Nephron (organoid): ENCODE results near the gene ONECUT2.

Experiments
- H3K27ac Mint-ChIP-seq, 3 experiments: 2 replicates each; pipeline ENCODE4 v1.8.0; 2020; ENCODE audit warnings: mixed read lengths in 3 of 3, mild to moderate bottlenecking in 2 of 3, moderate library complexity in 1 of 3
- H3K27me3 Mint-ChIP-seq: 2 replicates; pipeline ENCODE4 v1.8.0; 2021; ENCODE audit warnings: low read depth, mild to moderate bottlenecking, moderate library complexity, mixed read lengths
- H3K36me3 Mint-ChIP-seq: 2 replicates; pipeline ENCODE4 v1.8.0; 2020; ENCODE audit warnings: low read depth, mixed read lengths
- H3K4me1 Mint-ChIP-seq: 2 replicates; pipeline ENCODE4 v1.8.0; 2020; ENCODE audit warnings: mixed read lengths
- H3K4me3 Mint-ChIP-seq, 3 experiments: 2 replicates each; pipeline ENCODE4 v1.8.0; 2020; ENCODE audit warnings: mild to moderate bottlenecking in 3 of 3, mixed read lengths in 3 of 3, moderate library complexity in 2 of 3
- H3K9me3 Mint-ChIP-seq: 2 replicates; pipeline ENCODE4 v1.8.0; 2020; ENCODE audit warnings: mixed read lengths
- CTCF ChIP-seq, 3 experiments: fragments of 200-600 bp; sonication (generic); IDR thresholded peaks; one replicate each; pipeline ENCODE4 v1.5.0; 2021; ENCODE audit warnings: antibody characterized with exemption in 3 of 3; ENCODE audit not compliant: unreplicated experiment in 3 of 3

The ONECUT2 gene

GRCh38 chr18:57437766-57438671, 2.8 kb downstream of the ONECUT2 start:
- Mint-ChIP-seq H3K36me3 (no peaks in the 10 kb centered on the region), H3K27me3 (peaks cover 99% of the 10 kb centered on the region), H3K9me3 (no peaks in the 10 kb centered on the region), H3K27ac (no peak overlapping the region), H3K4me3 (peak overlapping the region; percentile 83 to 86 (median 85)), H3K4me1 (peaks cover 42% of the 10 kb centered on the region)
- peak; percentile 61 to 74 (median 63) for TF ChIP-seq CTCF (IDR thresholded peaks at IDR 0.05; ENCODE audit: unreplicated experiment in 3 of 3)

GRCh38 chr18:57438743-57439608, 3.8 kb downstream of the ONECUT2 start:
- H3K36me3 Mint-ChIP-seq: no peaks in the 10 kb centered on the region
- peak overlapping the region; percentile 83 to 86 (median 85) for H3K4me3 Mint-ChIP-seq
- H3K9me3 Mint-ChIP-seq: no peaks in the 10 kb centered on the region
- H3K27ac Mint-ChIP-seq: no peak overlapping the region
- peaks cover 99% of the 10 kb centered on the region for H3K27me3 Mint-ChIP-seq
- TF ChIP-seq CTCF (IDR thresholded peaks at IDR 0.05; ENCODE audit: unreplicated experiment in 3 of 3): peak in 1 of 3 experiments; percentile 14
- H3K4me1 Mint-ChIP-seq: peaks cover 40% of the 10 kb centered on the region

- Mint-ChIP-seq H3K36me3 (no peaks in the 10 kb centered on the region), H3K4me3 (peak overlapping the region; percentile 83 to 86 (median 85)), H3K9me3 (no peaks in the 10 kb centered on the region), H3K27me3 (peaks cover 99% of the 10 kb centered on the region), H3K4me1 (peaks cover 34% of the 10 kb centered on the region), H3K27ac (no peak overlapping the region)
- TF ChIP-seq CTCF (IDR thresholded peaks at IDR 0.05; ENCODE audit: unreplicated experiment in 3 of 3): no peak
These were observed 4.4 kb downstream of the ONECUT2 start for GRCh38 chr18:57439609-57439968.

GRCh38 chr18:57439985-57440330, 4.8 kb downstream of the ONECUT2 start:
- Mint-ChIP-seq H3K4me1 (peaks cover 32% of the 10 kb centered on the region), H3K27me3 (peaks cover 99% of the 10 kb centered on the region), H3K36me3 (no peaks in the 10 kb centered on the region), H3K9me3 (no peaks in the 10 kb centered on the region), H3K4me3 (peak overlapping the region in 2 of 3 experiments; percentile 16 to 34), H3K27ac (no peak overlapping the region)
- no peak for TF ChIP-seq CTCF (IDR thresholded peaks at IDR 0.05; ENCODE audit: unreplicated experiment in 3 of 3)

- Mint-ChIP-seq H3K4me3 (peak overlapping the region in 1 of 3 experiments; percentile 2), H3K27me3 (peaks cover 99% of the 10 kb centered on the region), H3K27ac (no peak overlapping the region), H3K4me1 (peaks cover 32% of the 10 kb centered on the region), H3K36me3 (no peaks in the 10 kb centered on the region), H3K9me3 (no peaks in the 10 kb centered on the region)
- no peak for TF ChIP-seq CTCF (IDR thresholded peaks at IDR 0.05; ENCODE audit: unreplicated experiment in 3 of 3)
These were observed 5.3 kb downstream of the ONECUT2 start for GRCh38 chr18:57440331-57441070.
